ENCODE measurements around the gene NR6A1. TPM values are rescaled to one million over a fixed set of nuclear protein-coding genes. Genes with fewer than 3 reads are reported as not detected.

NR6A1 gene
- total and polyA plus RNA-seq, 4 experiments from 2014 or later, result 0.06 TPM; not detected in 3

GRCh38 chr9:124664143-124664542, 107.0 kb downstream of the NR6A1 start:
- intact Hi-C loops (cut with micrococcal nuclease), result no loop called here
- peaks cover 3 to 13% (median 11%) of the 10 kb centered on the region in 4 donors for H3K4me1 Mint-ChIP-seq
- no peak overlapping the region for H3K4me3 ChIP-seq (ENCODE audit: low read length in 2 of 2)
- ChIA-PET POLR2A (ENCODE audit: partially characterized antibody) (no interaction called here), CTCF (ENCODE audit: partially characterized antibody) (no interaction called here)
- H3K36me3 ChIP-seq (ENCODE audit: insufficient read depth, low read length), result no peaks in the 10 kb centered on the region
- H3K4me3 Mint-ChIP-seq, result no peak overlapping the region
- no peak overlapping the region for H3K27ac Mint-ChIP-seq
- no peak overlapping the region for H3K27ac ChIP-seq (ENCODE audit: low read depth, low read length)
- peaks cover 11 to 18% of the 10 kb centered on the region in 2 donors for H3K27me3 Mint-ChIP-seq
- no peak for DNase-seq
- H3K9me3 Mint-ChIP-seq, result no peaks in the 10 kb centered on the region
- peaks cover 12% of the 10 kb centered on the region for H3K4me1 ChIP-seq (ENCODE audit: insufficient read depth, low read length)
- no peaks in the 10 kb centered on the region for H3K9me3 ChIP-seq (ENCODE audit: control insufficient read depth in 1 of 2, low read length in 2 of 2)
- H3K27me3 ChIP-seq (ENCODE audit: insufficient read depth, low read length), result peaks cover 10% of the 10 kb centered on the region
- no peaks in the 10 kb centered on the region for H3K36me3 Mint-ChIP-seq

GRCh38 chr9:124663046-124663961, 107.8 kb downstream of the NR6A1 start:
- Mint-ChIP-seq H3K4me1 (peaks cover 7 to 21% (median 19%) of the 10 kb centered on the region in 4 donors), H3K27ac (no peak overlapping the region), H3K27me3 (peaks cover 14 to 18% of the 10 kb centered on the region in 2 donors), H3K4me3 (no peak overlapping the region), H3K9me3 (no peaks in the 10 kb centered on the region), H3K36me3 (no peaks in the 10 kb centered on the region)
- no peak for DNase-seq
- H3K27me3 ChIP-seq (ENCODE audit: insufficient read depth, low read length), result peaks cover 10% of the 10 kb centered on the region
- H3K4me3 ChIP-seq (ENCODE audit: low read length in 2 of 2), result no peak overlapping the region
- H3K27ac ChIP-seq (ENCODE audit: low read depth, low read length), result no peak overlapping the region
- H3K9me3 ChIP-seq (ENCODE audit: control insufficient read depth in 1 of 2, low read length in 2 of 2), result no peaks in the 10 kb centered on the region
- ChIA-PET CTCF (ENCODE audit: partially characterized antibody) (no interaction called here), POLR2A (ENCODE audit: partially characterized antibody) (no interaction called here)
- intact Hi-C loops (cut with micrococcal nuclease), result no loop called here
- H3K4me1 ChIP-seq (ENCODE audit: insufficient read depth, low read length), result peaks cover 12% of the 10 kb centered on the region
- H3K36me3 ChIP-seq (ENCODE audit: insufficient read depth, low read length), result no peaks in the 10 kb centered on the region

- Histone ChIP-seq H3K27me3 (ENCODE audit: insufficient read depth, low read length) (peaks cover 10% of the 10 kb centered on the region), H3K27ac (ENCODE audit: low read depth, low read length) (no peak overlapping the region), H3K9me3 (ENCODE audit: control insufficient read depth in 1 of 2, low read length in 2 of 2) (no peaks in the 10 kb centered on the region), H3K4me1 (ENCODE audit: insufficient read depth, low read length) (peaks cover 12% of the 10 kb centered on the region), H3K36me3 (ENCODE audit: insufficient read depth, low read length) (no peaks in the 10 kb centered on the region), H3K4me3 (ENCODE audit: low read length in 2 of 2) (no peak overlapping the region)
- H3K4me1 Mint-ChIP-seq, result peaks cover 7 to 28% (median 23%) of the 10 kb centered on the region in 4 donors
- POLR2A ChIA-PET (ENCODE audit: partially characterized antibody), result no interaction called here
- peaks cover 14 to 18% of the 10 kb centered on the region in 2 donors for H3K27me3 Mint-ChIP-seq
- H3K9me3 Mint-ChIP-seq, result no peaks in the 10 kb centered on the region
- no peaks in the 10 kb centered on the region for H3K36me3 Mint-ChIP-seq
- intact Hi-C loops (cut with micrococcal nuclease), result no loop called here
- no peak overlapping the region for H3K27ac Mint-ChIP-seq
- H3K4me3 Mint-ChIP-seq, result no peak overlapping the region
- CTCF ChIA-PET (ENCODE audit: partially characterized antibody), result no interaction called here
- no peak for DNase-seq
Observed at GRCh38 chr9:124662561-124662960, 108.5 kb downstream of the NR6A1 start.

GRCh38 chr9:124661271-124661670, 109.8 kb downstream of the NR6A1 start:
- Mint-ChIP-seq H3K27ac (no peak overlapping the region), H3K36me3 (no peaks in the 10 kb centered on the region), H3K4me1 (peaks cover 7 to 28% (median 23%) of the 10 kb centered on the region in 4 donors), H3K27me3 (peaks cover 15 to 18% of the 10 kb centered on the region in 2 donors), H3K4me3 (peak overlapping the region in 1 of 8 donors; percentile 50), H3K9me3 (peaks cover 0 to 3% (median 0%) of the 10 kb centered on the region in 8 donors)
- no peaks in the 10 kb centered on the region for H3K9me3 ChIP-seq (ENCODE audit: control insufficient read depth in 1 of 2, low read length in 2 of 2)
- DNase-seq, result no peak
- no peak overlapping the region for H3K4me3 ChIP-seq (ENCODE audit: low read length in 2 of 2)
- peaks cover 10% of the 10 kb centered on the region for H3K27me3 ChIP-seq (ENCODE audit: insufficient read depth, low read length)
- H3K27ac ChIP-seq (ENCODE audit: low read depth, low read length), result no peak overlapping the region
- intact Hi-C loops (cut with micrococcal nuclease), result no loop called here
- ChIA-PET POLR2A (ENCODE audit: partially characterized antibody) (no interaction called here), CTCF (ENCODE audit: partially characterized antibody) (interaction anchor here (1.2 to 1.6 kb wide), 2 partner anchors 13 to 51 kb away, joined by 3 read pairs; no protein-coding TSS in a partner anchor)
- peaks cover 12% of the 10 kb centered on the region for H3K4me1 ChIP-seq (ENCODE audit: insufficient read depth, low read length)
- H3K36me3 ChIP-seq (ENCODE audit: insufficient read depth, low read length), result no peaks in the 10 kb centered on the region

- H3K9me3 Mint-ChIP-seq, result peaks cover 0 to 5% (median 0%) of the 10 kb centered on the region in 8 donors
- intact Hi-C loops (cut with micrococcal nuclease), result no loop called here
- H3K27ac Mint-ChIP-seq, result no peak overlapping the region
- H3K4me1 Mint-ChIP-seq, result peaks cover 7 to 28% (median 23%) of the 10 kb centered on the region in 4 donors
- Histone ChIP-seq H3K27ac (ENCODE audit: low read depth, low read length) (no peak overlapping the region), H3K4me3 (ENCODE audit: low read length in 2 of 2) (no peak overlapping the region), H3K9me3 (ENCODE audit: control insufficient read depth in 1 of 2, low read length in 2 of 2) (no peaks in the 10 kb centered on the region), H3K4me1 (ENCODE audit: insufficient read depth, low read length) (peaks cover 12% of the 10 kb centered on the region), H3K36me3 (ENCODE audit: insufficient read depth, low read length) (no peaks in the 10 kb centered on the region), H3K27me3 (ENCODE audit: insufficient read depth, low read length) (peaks cover 10% of the 10 kb centered on the region)
- ChIA-PET CTCF (ENCODE audit: partially characterized antibody) (interaction anchor here (0.7 to 1.6 kb wide), 2 partner anchors 52 to 54 kb away, joined by 3 read pairs; no protein-coding TSS in a partner anchor), POLR2A (ENCODE audit: partially characterized antibody) (interaction anchor here (1.3 kb wide), 1 partner anchor 36 kb away, joined by 3 read pairs; no protein-coding TSS in a partner anchor)
- DNase-seq, result no peak
- peaks cover 12 to 18% of the 10 kb centered on the region in 2 donors for H3K27me3 Mint-ChIP-seq
- peak overlapping the region in 7 of 8 donors; percentile 53 to 90 (median 61) for H3K4me3 Mint-ChIP-seq
- H3K36me3 Mint-ChIP-seq, result no peaks in the 10 kb centered on the region
Observed at GRCh38 chr9:124660341-124660801, 110.7 kb downstream of the NR6A1 start.

GRCh38 chr9:124659099-124659659, 111.9 kb downstream of the NR6A1 start:
- Mint-ChIP-seq H3K9me3 (peaks cover 0 to 5% (median 0%) of the 10 kb centered on the region in 8 donors), H3K27ac (peak overlapping the region in 6 of 7 donors; percentile 16 to 74 (median 46)), H3K36me3 (no peaks in the 10 kb centered on the region), H3K4me1 (peaks cover 7 to 28% (median 23%) of the 10 kb centered on the region in 4 donors), H3K4me3 (peak overlapping the region; percentile 78 to 94 (median 88)), H3K27me3 (peaks cover 9 to 16% of the 10 kb centered on the region in 2 donors)
- Histone ChIP-seq H3K4me3 (ENCODE audit: low read length in 2 of 2) (peak overlapping the region in 1 of 2 donors; percentile 30), H3K9me3 (ENCODE audit: control insufficient read depth in 1 of 2, low read length in 2 of 2) (no peaks in the 10 kb centered on the region), H3K36me3 (ENCODE audit: insufficient read depth, low read length) (no peaks in the 10 kb centered on the region), H3K27ac (ENCODE audit: low read depth, low read length) (no peak overlapping the region), H3K4me1 (ENCODE audit: insufficient read depth, low read length) (peaks cover 12% of the 10 kb centered on the region), H3K27me3 (ENCODE audit: insufficient read depth, low read length) (peaks cover 10% of the 10 kb centered on the region)
- DNase-seq, result peak in 4 of 5 donors; percentile 1 to 31 (median 2)
- intact Hi-C loops (cut with micrococcal nuclease), result no loop called here
- ChIA-PET CTCF (ENCODE audit: partially characterized antibody) (no interaction called here), POLR2A (ENCODE audit: partially characterized antibody) (no interaction called here)
